Peyer's patch (tissue), 4 donors: ENCODE results near the gene PTH.

Experiments
- CTCF ChIP-seq, 6 experiments: fragments of 450-650 bp in 4 of 6; fragments of 200-600 bp in 2 of 6; sonication (generic) in 1 of 6; IDR thresholded peaks; one replicate each; pipeline ENCODE4 v1.5.1; 2017 to 2019; ENCODE audit warnings: antibody characterized with exemption in 6 of 6, mild to moderate bottlenecking in 3 of 6, moderate library complexity in 1 of 6
- POLR2A ChIP-seq, 2 donors: fragments of 450-650 bp; IDR thresholded peaks; one replicate each; pipeline ENCODE4 v1.5.1; 2017; ENCODE audit warnings: antibody characterized with exemption in 2 of 2, mild to moderate bottlenecking in 2 of 2, moderate library complexity in 2 of 2

- TF ChIP-seq CTCF (IDR thresholded peaks at IDR 0.05) (no peak), POLR2A (IDR thresholded peaks at IDR 0.05) (no peak)
Observed at GRCh38 chr11:13534358-13534757, 38.6 kb upstream of the PTH start.
